ENCODE data around the gene TTC28. TPM values are rescaled to one million over a fixed set of nuclear protein-coding genes. Genes with fewer than 3 reads are reported as not detected.

TTC28 gene
- total RNA-seq, 1 donor, result 55.8 TPM

GRCh38 chr22:28442711-28443525 lies 236.7 kb downstream of the TTC28 start:
- peak overlapping the region; percentile 71 for H3K4me3 ChIP-seq (ENCODE audit: low read depth, low read length)
- DNase-seq (ENCODE audit: low read depth), result peak; percentile 58
- no peak for TF ChIP-seq CTCF (IDR thresholded peaks at IDR 0.05; ENCODE audit: insufficient read depth, low read length)

- peak; percentile 75 for TF ChIP-seq CTCF (IDR thresholded peaks at IDR 0.05; ENCODE audit: insufficient read depth, low read length)
- peak overlapping the region; percentile 71 for H3K4me3 ChIP-seq (ENCODE audit: low read depth, low read length)
- peak; percentile 69 for DNase-seq (ENCODE audit: low read depth)
Observed at GRCh38 chr22:28442264-28442710, 237.4 kb downstream of the TTC28 start.

- no peak for TF ChIP-seq CTCF (IDR thresholded peaks at IDR 0.05; ENCODE audit: insufficient read depth, low read length)
- DNase-seq (ENCODE audit: low read depth), result no peak
- H3K4me3 ChIP-seq (ENCODE audit: low read depth, low read length), result peak overlapping the region; percentile 71
Observed at GRCh38 chr22:28441720-28442263, 237.8 kb downstream of the TTC28 start.

GRCh38 chr22:28440592-28441390 lies 238.8 kb downstream of the TTC28 start:
- H3K4me3 ChIP-seq (ENCODE audit: low read depth, low read length), result peak overlapping the region; percentile 71
- peak; percentile 91 for DNase-seq (ENCODE audit: low read depth)
- peak; percentile 24 for TF ChIP-seq CTCF (IDR thresholded peaks at IDR 0.05; ENCODE audit: insufficient read depth, low read length)

- no peak overlapping the region for H3K4me3 ChIP-seq (ENCODE audit: low read depth, low read length)
- no peak for TF ChIP-seq CTCF (IDR thresholded peaks at IDR 0.05; ENCODE audit: insufficient read depth, low read length)
- no peak for DNase-seq (ENCODE audit: low read depth)
Observed at GRCh38 chr22:28438183-28438768, 241.4 kb downstream of the TTC28 start.

GRCh38 chr22:28435982-28436381 lies 243.7 kb downstream of the TTC28 start:
- no peak for TF ChIP-seq CTCF (IDR thresholded peaks at IDR 0.05; ENCODE audit: insufficient read depth, low read length)
- DNase-seq (ENCODE audit: low read depth), result no peak
- H3K4me3 ChIP-seq (ENCODE audit: low read depth, low read length), result no peak overlapping the region

All from fibroblast of the aortic adventitia (primary cell).